Activated CD4-positive, alpha-beta T cell treated with anti-CD3 and anti-CD28 coated beads for 36 hours (primary cell): ENCODE measurements around the gene KRTAP1-4. TPM values are rescaled to one million over a fixed set of nuclear protein-coding genes. Genes with fewer than 3 reads are reported as not detected.
"Not testable (repeated sequence)": the region's sequence is repeated elsewhere in the genome, so short reads cannot be mapped to it uniquely, and the experiment has no call there.

Source experiments
- ATAC-seq: fragments of 200-7000 bp; cut with Tn5 transposase; one replicate; pipeline ENCODE4 v1.10.0; 2021; ENCODE audit warnings: mild to moderate bottlenecking, moderate library complexity
- CTCF ChIA-PET: fragments of 350-600 bp; sonication (Branson Sonifier 250); formaldehyde crosslinking; loops from one replicate; lab custom pipeline; 2021; ENCODE audit warnings: antibody characterized with exemption; lab: Charles Lee
- POLR2A ChIA-PET: fragments of 350-600 bp; sonication (Branson Sonifier 250); formaldehyde crosslinking; loops from one replicate; lab custom pipeline; 2021; ENCODE audit warnings: antibody characterized with exemption, inconsistent platforms; lab: Charles Lee
- DNase-seq: peaks from one replicate; pipeline ENCODE4 v3.0.0-alpha.2; 2020
- H3K27ac Mint-ChIP-seq: one replicate; pipeline ENCODE4 v1.8.0; 2021; ENCODE audit warnings: mixed read lengths
- H3K27me3 Mint-ChIP-seq: one replicate; pipeline ENCODE4 v1.8.0; 2021; ENCODE audit warnings: mixed read lengths
- H3K36me3 Mint-ChIP-seq: one replicate; pipeline ENCODE4 v1.8.0; 2021; ENCODE audit warnings: low read depth, mixed read lengths
- H3K4me1 Mint-ChIP-seq: one replicate; pipeline ENCODE4 v1.8.0; 2021; ENCODE audit warnings: mixed read lengths
- H3K4me3 Mint-ChIP-seq: one replicate; pipeline ENCODE4 v1.8.0; 2021; ENCODE audit warnings: mild to moderate bottlenecking, moderate library complexity, mixed read lengths
- H3K9me3 Mint-ChIP-seq: one replicate; pipeline ENCODE4 v1.8.0; 2021; ENCODE audit warnings: low read depth, mixed read lengths
- intact Hi-C, 2 experiments: fragments of 100-400 bp; cut with DNase I in 1 of 2; cut with micrococcal nuclease in 1 of 2; formaldehyde crosslinking; loops; one replicate each; pipeline versions ENCODE4 v1.14.2 to v1.15.1; 2022 to 2024; cut with DNase I, micrococcal nuclease
- total RNA-seq, 2 experiments: library from RNA; stranded (reverse); gene quantifications; one replicate each; pipeline ENCODE4 v1.2.3, GENCODE V29; 2021

KRTAP1-4 gene
- total RNA-seq = not detected

- Mint-ChIP-seq H3K27ac (no peak within 1 kb of the TSS), H3K4me1 (no peaks in the 10 kb centered on the region), H3K9me3 (no peaks in the 10 kb centered on the region), H3K4me3 (no peak within 1 kb of the TSS), H3K36me3 (no peaks in the 10 kb centered on the region), H3K27me3 (peaks cover 11% of the 10 kb centered on the region)
- DNase-seq (no peak), ATAC-seq (no peak)
- intact Hi-C loops = no loop called here
- ChIA-PET POLR2A (no interaction called here), CTCF (interaction anchor here (0.7 to 2.4 kb wide), 4 partner anchors 11 to 145 kb away, joined by 4 to 7 read pairs (median 4); partner anchors contain the start of gene KRT20)
These were observed at the start of gene KRTAP1-4 for GRCh38 chr17:41029633-41030245. Gene KRTAP1-4 (minus strand): TSS chr17:41030195. CDS start chr17:41030078, 117 bp downstream.

GRCh38 chr17:41076788-41077187 is 46.8 kb upstream of the KRTAP1-4 start:
- H3K9me3 Mint-ChIP-seq = no peaks in the 10 kb centered on the region
- peaks cover 16% of the 10 kb centered on the region for H3K27me3 Mint-ChIP-seq
- H3K27ac Mint-ChIP-seq = no peak overlapping the region
- H3K36me3 Mint-ChIP-seq = no peaks in the 10 kb centered on the region
- H3K4me3 Mint-ChIP-seq = no peak overlapping the region
- DNase-seq = no peak
- H3K4me1 Mint-ChIP-seq = no peaks in the 10 kb centered on the region
- no peak for ATAC-seq
- CTCF ChIA-PET = no interaction called here
- intact Hi-C loops = no loop called here
- POLR2A ChIA-PET = no interaction called here

- ChIA-PET POLR2A (no interaction called here), CTCF (interaction anchor here (0.9 kb wide), 1 partner anchor 35 kb away, joined by 3 read pairs; no protein-coding TSS in a partner anchor)
- Mint-ChIP-seq H3K27me3 (peaks cover 16% of the 10 kb centered on the region), H3K36me3 (no peaks in the 10 kb centered on the region), H3K4me3 (no peak overlapping the region), H3K27ac (no peak overlapping the region), H3K9me3 (no peaks in the 10 kb centered on the region), H3K4me1 (no peaks in the 10 kb centered on the region)
- ATAC-seq (no peak), DNase-seq (no peak)
- intact Hi-C loops = no loop called here
These were observed 43.7 kb upstream of the KRTAP1-4 start for GRCh38 chr17:41073676-41074075.

GRCh38 chr17:41071606-41072360 is 41.8 kb upstream of the KRTAP1-4 start:
- DNase-seq (no peak), ATAC-seq (no peak)
- no peaks in the 10 kb centered on the region for H3K9me3 Mint-ChIP-seq
- no peak overlapping the region for H3K27ac Mint-ChIP-seq
- POLR2A ChIA-PET = no interaction called here
- intact Hi-C loops = no loop called here
- peaks cover 10% of the 10 kb centered on the region for H3K27me3 Mint-ChIP-seq
- no peaks in the 10 kb centered on the region for H3K36me3 Mint-ChIP-seq
- CTCF ChIA-PET = interaction anchor here (1.1 kb wide), 1 partner anchor 117 kb away, joined by 5 read pairs; no protein-coding TSS in a partner anchor
- H3K4me3 Mint-ChIP-seq = no peak overlapping the region
- no peaks in the 10 kb centered on the region for H3K4me1 Mint-ChIP-seq

GRCh38 chr17:41069031-41069430 is 39.0 kb upstream of the KRTAP1-4 start:
- ChIA-PET POLR2A (no interaction called here), CTCF (interaction anchor here (0.7 kb wide), 1 partner anchor 28 kb away, joined by 3 read pairs; the partner anchor contains the start of gene KRTAP1-1)
- ATAC-seq = no peak

GRCh38 chr17:41067281-41067680 is 37.3 kb upstream of the KRTAP1-4 start:
- ChIA-PET POLR2A (no interaction called here), CTCF (no interaction called here)
- H3K4me1 Mint-ChIP-seq = no peaks in the 10 kb centered on the region
- no peak overlapping the region for H3K4me3 Mint-ChIP-seq
- no peaks in the 10 kb centered on the region for H3K36me3 Mint-ChIP-seq
- H3K9me3 Mint-ChIP-seq = no peaks in the 10 kb centered on the region
- intact Hi-C loops = no loop called here
- ATAC-seq = no peak
- H3K27ac Mint-ChIP-seq = no peak overlapping the region
- DNase-seq = no peak
- peaks cover 2% of the 10 kb centered on the region for H3K27me3 Mint-ChIP-seq

More at GRCh38 chr17:41069031-41069430, 39.0 kb upstream of the KRTAP1-4 start:
- Mint-ChIP-seq H3K9me3 (no peaks in the 10 kb centered on the region), H3K4me1 (no peaks in the 10 kb centered on the region), H3K27me3 (peaks cover 2% of the 10 kb centered on the region), H3K4me3 (no peak overlapping the region), H3K36me3 (no peaks in the 10 kb centered on the region), H3K27ac (no peak overlapping the region)
- intact Hi-C loops = no loop called here
- no peak for DNase-seq

- DNase-seq = no peak
- Mint-ChIP-seq H3K4me3 (no peak within 1 kb of the TSS), H3K4me1 (no peaks in the 10 kb centered on the region), H3K27ac (no peak within 1 kb of the TSS), H3K27me3 (peaks cover 4% of the 10 kb centered on the region), H3K9me3 (no peaks in the 10 kb centered on the region), H3K36me3 (no peaks in the 10 kb centered on the region)
- POLR2A ChIA-PET = no interaction called here
- intact Hi-C loops = no loop called here
- no peak for ATAC-seq
- CTCF ChIA-PET = no interaction called here
These were observed 36.0 kb upstream of the KRTAP1-4 start, which contains the start of gene KRTAP2-4 for GRCh38 chr17:41065829-41066624. Gene KRTAP2-4 (minus strand): TSS chr17:41065879. CDS start chr17:41065845, 34 bp downstream.

- H3K27ac Mint-ChIP-seq, CTCF ChIA-PET, H3K36me3 Mint-ChIP-seq, H3K9me3 Mint-ChIP-seq, POLR2A ChIA-PET, H3K4me3 Mint-ChIP-seq, H3K4me1 Mint-ChIP-seq, DNase-seq, intact Hi-C loops, ATAC-seq: not testable (repeated sequence)
- peaks cover 11% of the 10 kb centered on the region for H3K27me3 Mint-ChIP-seq
These were observed 35.2 kb upstream of the KRTAP1-4 start for GRCh38 chr17:41065016-41065689.

GRCh38 chr17:41064301-41064700 is 34.3 kb upstream of the KRTAP1-4 start:
- Mint-ChIP-seq H3K9me3 (no peaks in the 10 kb centered on the region), H3K4me1 (no peaks in the 10 kb centered on the region), H3K36me3 (no peaks in the 10 kb centered on the region), H3K27ac (no peak overlapping the region), H3K27me3 (peaks cover 17% of the 10 kb centered on the region), H3K4me3 (no peak overlapping the region)
- DNase-seq (no peak), ATAC-seq (no peak)
- intact Hi-C loops = no loop called here
- ChIA-PET CTCF (no interaction called here), POLR2A (no interaction called here)

- Mint-ChIP-seq H3K36me3 (no peaks in the 10 kb centered on the region), H3K9me3 (no peaks in the 10 kb centered on the region), H3K4me1 (no peaks in the 10 kb centered on the region), H3K27ac (no peak overlapping the region), H3K27me3 (peaks cover 22% of the 10 kb centered on the region), H3K4me3 (no peak overlapping the region)
- intact Hi-C loops = no loop called here
- ATAC-seq (no peak), DNase-seq (no peak)
- CTCF ChIA-PET = no interaction called here
- POLR2A ChIA-PET = no interaction called here
These were observed 33.5 kb upstream of the KRTAP1-4 start for GRCh38 chr17:41063449-41063848.

- Mint-ChIP-seq H3K36me3 (no peaks in the 10 kb centered on the region), H3K27me3 (peaks cover 23% of the 10 kb centered on the region), H3K4me1 (no peaks in the 10 kb centered on the region), H3K4me3 (no peak overlapping the region), H3K27ac (no peak overlapping the region), H3K9me3 (peaks cover 4% of the 10 kb centered on the region)
- POLR2A ChIA-PET = no interaction called here
- no peak for ATAC-seq
- CTCF ChIA-PET = no interaction called here
- intact Hi-C loops = no loop called here
- DNase-seq = no peak
These were observed 32.0 kb upstream of the KRTAP1-4 start for GRCh38 chr17:41061964-41062363.
